ENCODE data around the gene TRA2B. TPM values are rescaled to one million over a fixed set of nuclear protein-coding genes. Genes with fewer than 3 reads are reported as not detected.
A peak's percentile ranks its signal among the peaks of the same experiment; 100 is the strongest.

Gene TRA2B
- total RNA-seq, 1 experiment from 2014 or later = 236 TPM

DNA sequence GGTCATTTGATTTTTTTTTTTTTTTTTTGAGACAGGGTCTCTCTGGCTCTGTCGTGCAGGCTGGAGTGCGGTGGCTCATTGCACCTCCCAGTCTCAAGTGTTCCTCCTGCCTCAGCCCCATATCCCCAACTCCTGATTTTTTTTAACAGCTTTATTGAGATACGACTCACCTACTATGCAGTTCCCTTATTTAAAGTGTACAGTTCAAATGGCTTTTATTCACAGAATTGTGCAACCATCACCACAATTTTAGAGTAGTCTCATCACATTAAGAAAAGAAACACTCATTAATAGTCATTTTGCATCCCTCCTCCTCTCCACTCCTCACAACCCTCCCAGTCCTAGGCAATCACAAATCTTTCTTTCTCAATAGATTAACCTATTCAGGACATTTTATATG lies 1.9 kb upstream of the TRA2B start (continued):
- TF ChIP-seq, protein P1, sequence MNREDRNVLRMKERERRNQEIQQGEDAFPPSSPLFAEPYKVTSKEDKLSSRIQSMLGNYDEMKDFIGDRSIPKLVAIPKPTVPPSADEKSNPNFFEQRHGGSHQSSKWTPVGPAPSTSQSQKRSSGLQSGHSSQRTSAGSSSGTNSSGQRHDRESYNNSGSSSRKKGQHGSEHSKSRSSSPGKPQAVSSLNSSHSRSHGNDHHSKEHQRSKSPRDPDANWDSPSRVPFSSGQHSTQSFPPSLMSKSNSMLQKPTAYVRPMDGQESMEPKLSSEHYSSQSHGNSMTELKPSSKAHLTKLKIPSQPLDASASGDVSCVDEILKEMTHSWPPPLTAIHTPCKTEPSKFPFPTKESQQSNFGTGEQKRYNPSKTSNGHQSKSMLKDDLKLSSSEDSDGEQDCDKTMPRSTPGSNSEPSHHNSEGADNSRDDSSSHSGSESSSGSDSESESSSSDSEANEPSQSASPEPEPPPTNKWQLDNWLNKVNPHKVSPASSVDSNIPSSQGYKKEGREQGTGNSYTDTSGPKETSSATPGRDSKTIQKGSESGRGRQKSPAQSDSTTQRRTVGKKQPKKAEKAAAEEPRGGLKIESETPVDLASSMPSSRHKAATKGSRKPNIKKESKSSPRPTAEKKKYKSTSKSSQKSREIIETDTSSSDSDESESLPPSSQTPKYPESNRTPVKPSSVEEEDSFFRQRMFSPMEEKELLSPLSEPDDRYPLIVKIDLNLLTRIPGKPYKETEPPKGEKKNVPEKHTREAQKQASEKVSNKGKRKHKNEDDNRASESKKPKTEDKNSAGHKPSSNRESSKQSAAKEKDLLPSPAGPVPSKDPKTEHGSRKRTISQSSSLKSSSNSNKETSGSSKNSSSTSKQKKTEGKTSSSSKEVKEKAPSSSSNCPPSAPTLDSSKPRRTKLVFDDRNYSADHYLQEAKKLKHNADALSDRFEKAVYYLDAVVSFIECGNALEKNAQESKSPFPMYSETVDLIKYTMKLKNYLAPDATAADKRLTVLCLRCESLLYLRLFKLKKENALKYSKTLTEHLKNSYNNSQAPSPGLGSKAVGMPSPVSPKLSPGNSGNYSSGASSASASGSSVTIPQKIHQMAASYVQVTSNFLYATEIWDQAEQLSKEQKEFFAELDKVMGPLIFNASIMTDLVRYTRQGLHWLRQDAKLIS (CRISPR knock-in tag; IDR thresholded peaks at IDR 0.05; ENCODE audit: borderline replicate concordance) = no peak
- TF ChIP-seq, protein P2, sequence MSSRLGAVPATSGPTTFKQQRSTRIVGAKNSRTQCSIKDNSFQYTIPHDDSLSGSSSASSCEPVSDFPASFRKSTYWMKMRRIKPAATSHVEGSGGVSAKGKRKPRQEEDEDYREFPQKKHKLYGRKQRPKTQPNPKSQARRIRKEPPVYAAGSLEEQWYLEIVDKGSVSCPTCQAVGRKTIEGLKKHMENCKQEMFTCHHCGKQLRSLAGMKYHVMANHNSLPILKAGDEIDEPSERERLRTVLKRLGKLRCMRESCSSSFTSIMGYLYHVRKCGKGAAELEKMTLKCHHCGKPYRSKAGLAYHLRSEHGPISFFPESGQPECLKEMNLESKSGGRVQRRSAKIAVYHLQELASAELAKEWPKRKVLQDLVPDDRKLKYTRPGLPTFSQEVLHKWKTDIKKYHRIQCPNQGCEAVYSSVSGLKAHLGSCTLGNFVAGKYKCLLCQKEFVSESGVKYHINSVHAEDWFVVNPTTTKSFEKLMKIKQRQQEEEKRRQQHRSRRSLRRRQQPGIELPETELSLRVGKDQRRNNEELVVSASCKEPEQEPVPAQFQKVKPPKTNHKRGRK (CRISPR knock-in tag; IDR thresholded peaks at IDR 0.05; ENCODE audit: borderline replicate concordance) = no peak
- TF ChIP-seq, protein P3, sequence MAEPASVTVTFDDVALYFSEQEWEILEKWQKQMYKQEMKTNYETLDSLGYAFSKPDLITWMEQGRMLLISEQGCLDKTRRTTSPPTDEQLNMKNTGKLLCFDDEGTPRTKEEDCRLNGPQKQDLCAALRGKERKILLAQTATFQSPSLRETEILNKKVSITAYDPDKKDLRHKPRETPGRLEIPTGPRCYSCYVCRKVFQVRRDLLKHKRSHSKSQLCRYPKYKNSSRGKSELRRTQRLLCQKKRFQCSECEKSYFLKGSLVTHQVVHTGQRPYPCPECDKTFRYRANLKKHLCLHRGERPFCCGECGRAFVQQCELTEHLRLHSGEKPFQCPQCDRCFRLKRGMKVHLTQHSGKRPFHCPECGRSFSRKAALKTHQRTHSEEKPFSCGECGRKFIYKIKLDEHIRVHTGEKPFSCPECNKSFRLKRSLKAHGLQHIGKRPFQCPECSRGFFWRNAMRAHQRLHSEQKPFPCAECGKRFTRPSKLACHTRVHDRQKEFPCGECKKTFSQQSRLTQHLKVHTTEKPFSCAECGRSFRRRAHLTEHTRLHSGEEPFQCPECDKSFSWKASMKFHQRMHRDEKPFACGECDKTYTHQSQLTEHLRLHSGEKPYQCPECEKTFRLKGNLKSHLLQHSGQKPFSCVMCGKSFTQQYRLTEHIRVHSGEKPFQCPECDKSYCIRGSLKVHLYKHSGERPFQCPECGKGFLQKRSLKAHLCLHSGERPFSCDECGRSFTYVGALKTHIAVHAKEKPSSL (CRISPR knock-in tag; conservative IDR thresholded peaks at IDR 0.05) = no peak
- no peak for TF ChIP-seq NR3C1 (CRISPR knock-in tag; conservative IDR thresholded peaks at IDR 0.05; ENCODE audit: low read depth)
- TF ChIP-seq, protein P4, sequence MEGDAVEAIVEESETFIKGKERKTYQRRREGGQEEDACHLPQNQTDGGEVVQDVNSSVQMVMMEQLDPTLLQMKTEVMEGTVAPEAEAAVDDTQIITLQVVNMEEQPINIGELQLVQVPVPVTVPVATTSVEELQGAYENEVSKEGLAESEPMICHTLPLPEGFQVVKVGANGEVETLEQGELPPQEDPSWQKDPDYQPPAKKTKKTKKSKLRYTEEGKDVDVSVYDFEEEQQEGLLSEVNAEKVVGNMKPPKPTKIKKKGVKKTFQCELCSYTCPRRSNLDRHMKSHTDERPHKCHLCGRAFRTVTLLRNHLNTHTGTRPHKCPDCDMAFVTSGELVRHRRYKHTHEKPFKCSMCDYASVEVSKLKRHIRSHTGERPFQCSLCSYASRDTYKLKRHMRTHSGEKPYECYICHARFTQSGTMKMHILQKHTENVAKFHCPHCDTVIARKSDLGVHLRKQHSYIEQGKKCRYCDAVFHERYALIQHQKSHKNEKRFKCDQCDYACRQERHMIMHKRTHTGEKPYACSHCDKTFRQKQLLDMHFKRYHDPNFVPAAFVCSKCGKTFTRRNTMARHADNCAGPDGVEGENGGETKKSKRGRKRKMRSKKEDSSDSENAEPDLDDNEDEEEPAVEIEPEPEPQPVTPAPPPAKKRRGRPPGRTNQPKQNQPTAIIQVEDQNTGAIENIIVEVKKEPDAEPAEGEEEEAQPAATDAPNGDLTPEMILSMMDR (IDR thresholded peaks at IDR 0.05) = no peak
- TF ChIP-seq RELA (CRISPR knock-in tag; IDR thresholded peaks at IDR 0.05; ENCODE audit: borderline replicate concordance) = no peak
- no peak for TF ChIP-seq SMAD4 (CRISPR knock-in tag; IDR thresholded peaks at IDR 0.05)

DNA sequence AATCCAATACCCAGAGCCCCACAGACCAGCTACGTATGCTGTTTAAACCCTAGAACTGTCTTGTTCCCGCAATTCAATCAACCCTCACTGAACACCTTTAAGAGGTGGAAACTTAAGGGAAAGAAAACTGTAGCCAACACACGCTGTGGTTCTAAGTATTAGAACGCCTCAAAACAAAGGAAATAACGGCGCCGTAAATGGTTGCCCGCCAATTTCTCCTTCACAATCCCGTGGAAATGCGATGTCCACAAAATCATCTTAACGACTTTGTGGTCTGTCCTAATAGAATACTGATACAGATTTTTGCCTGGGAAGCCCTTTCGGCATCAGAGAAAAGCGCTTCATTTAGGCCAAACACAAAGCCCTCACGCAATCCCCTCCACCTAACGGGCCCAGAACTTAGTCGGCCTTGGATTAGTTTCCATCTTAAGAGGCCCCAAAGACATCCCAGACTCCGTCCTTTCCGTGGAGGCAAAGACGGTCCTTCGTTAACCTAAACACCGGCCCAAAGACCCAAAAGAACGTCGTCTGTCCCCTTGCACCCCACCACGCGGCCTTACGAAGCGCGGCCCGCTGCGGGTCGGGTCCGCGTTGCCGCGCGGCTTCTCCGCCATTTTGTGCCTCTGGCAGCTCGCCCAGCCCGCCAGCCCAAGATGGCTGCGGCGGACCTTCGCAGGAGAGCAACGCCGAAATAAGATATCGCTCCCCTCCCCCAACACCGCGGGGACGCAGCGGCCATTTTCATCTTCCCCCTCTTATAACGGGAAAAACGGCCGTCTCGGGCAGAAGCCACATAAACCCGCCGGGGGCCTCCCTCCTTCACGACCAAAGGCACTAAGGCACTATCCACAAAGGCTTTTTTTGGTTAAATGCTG lies 763 bp downstream of the TRA2B start:
- peak overlapping the region; percentile 100 for H3K27ac Mint-ChIP-seq
- ChIA-PET CTCF (interaction anchor here (0.6 kb wide), 1 partner anchor 15 kb away, joined by 3 read pairs; no protein-coding TSS in a partner anchor), POLR2A (interaction anchor here (0.6 to 1.8 kb wide), 11 partner anchors 9 to 633 kb away, joined by 3 to 13 read pairs (median 4); partner anchors contain the start of genes DNAJB11, ETV5, IGF2BP2 and SENP2)
- peaks cover 11% of the 10 kb centered on the region for H3K27me3 Mint-ChIP-seq (ENCODE audit: low read depth)
- H3K9me3 Mint-ChIP-seq = peaks cover 4% of the 10 kb centered on the region
- peaks cover 39% of the 10 kb centered on the region for H3K36me3 Mint-ChIP-seq
- peak; percentile 81 for DNase-seq (ENCODE audit: low spot score)
- ATAC-seq = peak; percentile 62
- H3K4me3 Mint-ChIP-seq = peak overlapping the region; percentile 100
- peaks cover 33% of the 10 kb centered on the region for H3K4me1 Mint-ChIP-seq
- TF ChIP-seq FOXJ3 (CRISPR knock-in tag; IDR thresholded peaks at IDR 0.05; ENCODE audit: borderline replicate concordance) (no peak), HMGA2 (CRISPR knock-in tag; IDR thresholded peaks at IDR 0.05) (no peak), ZNF317 (CRISPR knock-in tag; IDR thresholded peaks at IDR 0.05; ENCODE audit: borderline replicate concordance, low read depth) (no peak), TEAD1 (CRISPR knock-in tag; IDR thresholded peaks at IDR 0.05) (no peak), ESRRA (CRISPR knock-in tag; IDR thresholded peaks at IDR 0.05; ENCODE audit: borderline replicate concordance) (no peak), MYBL2 (CRISPR knock-in tag; IDR thresholded peaks at IDR 0.05) (no peak; the same call in 1 of the 2 replicates), ZBTB21 (CRISPR knock-in tag; IDR thresholded peaks at IDR 0.05; ENCODE audit: borderline replicate concordance) (peak; percentile 38; the same call in 1 of the 2 replicates), GRHL2 (CRISPR knock-in tag; IDR thresholded peaks at IDR 0.05; ENCODE audit: insufficient replicate concordance, severe bottlenecking) (no peak), PRRX2 (CRISPR knock-in tag; IDR thresholded peaks at IDR 0.05) (peak; percentile 29), GABPB1 (CRISPR knock-in tag; IDR thresholded peaks at IDR 0.05) (no peak)
- TF ChIP-seq, protein P5, sequence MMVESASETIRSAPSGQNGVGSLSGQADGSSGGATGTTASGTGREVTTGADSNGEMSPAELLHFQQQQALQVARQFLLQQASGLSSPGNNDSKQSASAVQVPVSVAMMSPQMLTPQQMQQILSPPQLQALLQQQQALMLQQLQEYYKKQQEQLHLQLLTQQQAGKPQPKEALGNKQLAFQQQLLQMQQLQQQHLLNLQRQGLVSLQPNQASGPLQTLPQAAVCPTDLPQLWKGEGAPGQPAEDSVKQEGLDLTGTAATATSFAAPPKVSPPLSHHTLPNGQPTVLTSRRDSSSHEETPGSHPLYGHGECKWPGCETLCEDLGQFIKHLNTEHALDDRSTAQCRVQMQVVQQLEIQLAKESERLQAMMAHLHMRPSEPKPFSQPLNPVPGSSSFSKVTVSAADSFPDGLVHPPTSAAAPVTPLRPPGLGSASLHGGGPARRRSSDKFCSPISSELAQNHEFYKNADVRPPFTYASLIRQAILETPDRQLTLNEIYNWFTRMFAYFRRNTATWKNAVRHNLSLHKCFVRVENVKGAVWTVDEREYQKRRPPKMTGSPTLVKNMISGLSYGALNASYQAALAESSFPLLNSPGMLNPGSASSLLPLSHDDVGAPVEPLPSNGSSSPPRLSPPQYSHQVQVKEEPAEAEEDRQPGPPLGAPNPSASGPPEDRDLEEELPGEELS (CRISPR knock-in tag; IDR thresholded peaks at IDR 0.05) = no peak
- TF ChIP-seq, protein P6, sequence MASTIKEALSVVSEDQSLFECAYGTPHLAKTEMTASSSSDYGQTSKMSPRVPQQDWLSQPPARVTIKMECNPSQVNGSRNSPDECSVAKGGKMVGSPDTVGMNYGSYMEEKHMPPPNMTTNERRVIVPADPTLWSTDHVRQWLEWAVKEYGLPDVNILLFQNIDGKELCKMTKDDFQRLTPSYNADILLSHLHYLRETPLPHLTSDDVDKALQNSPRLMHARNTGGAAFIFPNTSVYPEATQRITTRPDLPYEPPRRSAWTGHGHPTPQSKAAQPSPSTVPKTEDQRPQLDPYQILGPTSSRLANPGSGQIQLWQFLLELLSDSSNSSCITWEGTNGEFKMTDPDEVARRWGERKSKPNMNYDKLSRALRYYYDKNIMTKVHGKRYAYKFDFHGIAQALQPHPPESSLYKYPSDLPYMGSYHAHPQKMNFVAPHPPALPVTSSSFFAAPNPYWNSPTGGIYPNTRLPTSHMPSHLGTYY (CRISPR knock-in tag; IDR thresholded peaks at IDR 0.05) = peak; percentile 76; the same call in 1 of the 2 replicates
